GM18502 (cell line): ENCODE results near the gene MERTK.
"Not testable (repeated sequence)": the region's sequence is repeated elsewhere in the genome, so short reads cannot be mapped to it uniquely, and the experiment has no call there.

Experiments
- ATAC-seq: cut with Tn5 transposase; IDR thresholded peaks from one replicate; pipeline ENCODE4 v1.9.1; 2021; ENCODE audit warnings: mild to moderate bottlenecking; ENCODE audit not compliant: unreplicated experiment, poor library complexity

Gene MERTK

DNA sequence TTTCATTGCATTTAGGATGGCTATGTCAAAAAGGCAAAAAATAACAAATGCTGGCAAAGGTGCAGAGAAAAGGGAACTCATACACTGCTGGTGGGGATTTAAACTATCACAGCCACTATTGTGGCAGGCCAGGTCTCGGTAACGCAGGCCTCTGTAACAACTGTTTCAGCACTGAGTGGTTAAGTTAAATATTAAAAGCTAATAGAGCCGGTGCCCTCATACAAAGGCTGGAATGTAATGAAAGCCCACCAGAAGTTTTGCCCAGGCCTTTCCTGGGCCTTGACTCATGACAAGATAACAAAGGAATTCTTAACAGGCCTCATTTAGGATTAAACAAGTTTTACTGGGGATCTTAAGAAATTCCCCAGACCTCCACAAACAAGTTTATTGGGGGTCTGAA, 10.7 kb downstream of the MERTK start:
- ATAC-seq = no peak

DNA sequence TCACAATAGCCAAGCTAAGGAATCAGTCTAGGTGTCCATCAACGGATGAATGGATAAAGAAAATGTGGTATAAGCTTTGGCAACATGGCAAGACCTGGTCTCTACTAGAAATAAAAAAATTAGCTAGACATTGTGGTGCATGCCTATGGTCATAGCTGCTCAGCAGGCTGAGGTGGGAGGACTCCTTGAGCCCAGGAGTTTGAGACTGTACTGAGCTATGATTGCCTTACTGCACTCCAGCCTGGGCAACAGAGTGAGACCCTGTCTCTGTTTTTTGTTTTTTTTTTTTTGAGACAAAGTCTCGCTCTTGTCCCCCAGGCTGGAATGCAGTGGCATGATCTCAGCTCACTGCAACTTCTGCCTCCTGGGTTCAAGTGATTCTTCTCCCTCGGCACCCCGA, 11.6 kb downstream of the MERTK start:
- ATAC-seq = not testable (repeated sequence)

DNA sequence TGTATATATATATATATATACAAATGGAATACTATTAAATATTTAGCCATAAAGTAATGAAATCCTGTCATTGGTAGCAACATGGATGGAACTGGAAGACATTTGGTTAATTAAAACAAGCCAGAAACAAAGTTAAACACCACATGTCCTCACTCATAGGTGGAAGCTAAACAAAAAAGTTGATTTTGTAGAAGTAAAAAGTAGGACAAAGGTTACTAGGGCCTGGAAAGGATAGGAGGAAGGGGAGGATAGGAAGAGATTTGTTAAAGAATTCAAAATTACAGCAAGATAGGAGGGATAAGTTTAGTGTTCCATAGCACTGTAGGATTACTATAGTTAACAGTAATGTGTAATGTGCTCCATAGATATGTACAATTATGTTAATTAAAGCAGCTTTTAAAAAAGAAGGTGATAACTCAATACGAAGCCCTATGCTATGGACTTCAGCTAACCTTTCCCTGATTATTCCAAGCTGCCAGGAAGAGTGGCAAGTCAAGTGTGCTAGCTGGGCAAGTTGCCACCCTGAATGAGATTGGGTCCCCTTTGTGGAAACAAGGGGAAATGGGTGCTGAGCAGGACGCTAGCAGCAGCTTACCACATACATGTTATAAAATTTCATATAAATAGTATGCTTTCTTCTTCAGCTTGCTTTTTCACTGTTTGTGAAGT, 12.3 kb downstream of the MERTK start:
- no peak for ATAC-seq

DNA sequence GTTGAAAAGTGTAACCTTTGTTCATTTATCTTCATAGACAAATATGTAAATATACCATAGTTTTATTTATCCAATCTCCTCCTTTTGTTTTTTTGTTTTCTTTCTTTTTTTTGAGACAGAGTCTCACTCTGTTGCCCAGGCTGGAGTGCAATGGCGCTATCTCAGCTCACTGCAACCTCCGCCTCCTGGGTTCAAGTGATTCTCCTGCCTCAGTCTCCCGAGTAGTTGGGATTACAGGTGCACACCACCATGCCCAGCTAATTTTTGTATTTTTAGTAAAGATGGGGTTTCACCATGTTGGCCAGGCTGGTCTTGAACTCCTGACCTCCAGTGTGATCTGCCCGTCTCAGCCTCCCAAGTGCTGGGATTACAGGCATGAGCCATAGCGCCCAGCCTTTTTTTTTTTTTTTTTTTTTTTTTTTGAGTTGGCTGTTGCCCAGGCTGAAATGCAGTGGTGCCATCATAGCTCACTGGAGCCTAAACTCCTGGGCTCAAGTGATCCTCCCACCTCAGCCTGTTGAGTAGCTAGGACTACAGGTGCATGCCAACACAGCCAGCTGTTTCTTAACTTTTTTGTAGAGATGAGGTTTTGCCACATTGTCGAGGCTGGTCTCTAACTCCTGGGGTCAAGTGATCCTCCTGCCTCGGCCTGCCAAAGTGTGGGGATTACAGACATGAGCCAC, 13.0 kb downstream of the MERTK start:
- not testable (repeated sequence) for ATAC-seq

DNA sequence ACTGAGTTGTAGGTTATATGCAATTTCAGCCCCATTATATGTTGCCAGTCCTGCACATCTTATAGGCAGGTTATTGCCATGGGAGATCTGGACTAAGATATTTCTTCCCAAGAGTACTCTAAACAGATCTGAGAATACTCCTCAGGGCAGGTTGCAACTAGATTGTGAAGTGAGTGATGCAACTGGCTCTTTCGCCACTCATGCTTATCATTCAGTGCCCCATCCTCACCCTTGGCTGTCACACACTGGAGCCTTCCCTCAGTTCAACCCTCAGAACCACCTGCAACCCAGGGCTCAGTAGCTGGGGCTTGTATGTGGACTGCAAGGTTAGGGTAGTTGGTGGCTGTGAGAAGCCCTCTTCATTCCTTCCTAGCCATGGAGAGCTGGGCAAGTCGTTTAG, 14.1 kb downstream of the MERTK start:
- no peak for ATAC-seq

DNA sequence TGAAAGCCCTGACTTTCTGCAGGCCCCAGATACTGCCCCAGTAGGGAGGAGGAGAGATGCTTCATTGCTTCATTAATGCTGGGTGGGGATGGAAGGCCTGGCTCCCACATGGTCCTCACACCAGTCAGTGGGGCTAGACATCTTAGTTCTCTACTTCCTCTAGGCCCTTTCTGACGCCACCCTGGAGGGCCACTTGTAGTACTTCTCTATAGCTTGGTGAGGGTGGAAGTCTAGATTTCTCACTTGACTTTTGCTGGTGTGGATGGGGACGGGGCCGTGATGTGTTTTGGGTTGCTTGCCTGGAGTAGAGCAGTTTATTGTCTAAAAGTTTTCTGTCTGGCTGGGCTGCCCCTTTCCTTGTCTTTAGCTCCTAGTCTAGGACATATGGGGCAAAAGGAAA, 18.7 kb downstream of the MERTK start:
- no peak for ATAC-seq

DNA sequence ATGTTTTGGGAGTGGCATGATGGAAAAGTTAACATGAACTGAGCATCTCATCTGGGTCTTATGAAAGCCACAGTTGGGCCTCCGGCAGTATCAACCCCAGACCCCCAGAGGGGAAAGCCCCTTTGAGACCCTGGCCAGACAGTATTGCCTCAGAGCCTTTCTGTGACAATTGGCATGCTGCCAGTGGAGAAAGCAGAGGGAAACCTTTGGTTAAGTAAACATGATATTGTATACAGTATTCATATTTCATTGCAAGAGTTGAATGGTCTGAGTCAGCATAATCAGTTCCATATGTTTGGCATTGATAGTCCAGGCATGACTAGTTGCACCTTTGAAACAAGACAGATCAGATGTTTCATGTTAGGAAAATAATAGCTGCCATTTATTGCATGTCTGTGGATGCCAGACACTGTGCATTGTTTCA, 20.0 kb downstream of the MERTK start:
- ATAC-seq = no peak

DNA sequence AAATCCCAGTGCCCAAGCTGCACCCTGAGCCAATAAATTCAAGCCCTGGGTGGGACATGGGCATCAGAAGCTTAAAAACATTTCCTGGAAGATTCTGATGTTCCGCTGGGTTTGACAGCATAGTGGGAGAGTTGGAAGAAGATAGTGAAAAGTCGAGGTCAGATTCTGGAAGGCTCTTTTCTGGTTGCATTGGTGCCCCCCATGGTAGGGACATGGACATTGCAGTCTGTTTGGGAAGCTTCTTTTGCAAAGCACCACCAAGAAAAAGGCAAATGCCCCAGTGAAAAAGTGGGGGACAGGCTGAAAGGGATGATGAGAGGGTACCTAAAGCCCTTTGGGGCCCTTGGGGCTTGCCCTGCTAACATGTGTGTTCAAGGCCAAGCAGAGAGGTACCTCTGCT, 21.0 kb downstream of the MERTK start:
- ATAC-seq = no peak

DNA sequence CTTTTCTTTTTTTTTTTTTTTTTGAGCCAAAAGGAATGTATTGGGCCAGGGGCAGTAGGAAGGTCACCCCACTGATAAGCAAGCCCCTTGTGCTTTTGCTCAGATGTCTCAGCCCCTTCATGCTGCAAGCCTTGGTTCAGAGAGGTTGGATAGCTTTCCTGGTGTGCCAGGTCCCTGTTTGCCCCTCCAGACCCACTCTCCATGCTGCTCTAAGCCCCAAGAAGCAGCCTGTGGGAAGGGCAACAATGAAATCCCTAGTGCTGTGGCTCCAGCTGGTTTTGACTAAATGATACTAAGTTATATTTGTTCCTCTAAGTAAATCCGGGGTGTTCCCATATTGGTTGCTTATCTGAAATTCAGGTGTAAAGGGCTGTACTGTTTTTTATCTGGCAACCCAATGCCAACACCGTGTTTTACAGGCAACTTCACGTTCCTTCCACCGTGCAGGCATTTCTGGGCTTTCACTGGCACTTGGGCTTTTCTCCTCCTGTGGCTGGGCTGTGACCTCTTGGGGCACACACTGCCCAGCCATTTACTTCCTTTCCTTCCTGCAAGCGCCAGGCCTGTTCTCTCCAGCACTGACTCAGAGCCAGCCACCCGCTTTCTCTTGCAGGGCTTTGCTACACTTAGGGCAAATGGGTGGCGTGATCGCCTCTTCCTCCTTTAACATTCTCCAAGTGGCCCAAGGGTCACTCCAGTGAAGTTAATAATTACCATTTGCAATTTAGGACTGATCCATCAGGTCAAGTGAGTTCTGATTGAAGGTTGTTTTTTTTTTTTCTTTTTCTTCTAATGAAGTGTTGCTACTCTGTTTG, 21.6 kb downstream of the MERTK start:
- no peak for ATAC-seq

DNA sequence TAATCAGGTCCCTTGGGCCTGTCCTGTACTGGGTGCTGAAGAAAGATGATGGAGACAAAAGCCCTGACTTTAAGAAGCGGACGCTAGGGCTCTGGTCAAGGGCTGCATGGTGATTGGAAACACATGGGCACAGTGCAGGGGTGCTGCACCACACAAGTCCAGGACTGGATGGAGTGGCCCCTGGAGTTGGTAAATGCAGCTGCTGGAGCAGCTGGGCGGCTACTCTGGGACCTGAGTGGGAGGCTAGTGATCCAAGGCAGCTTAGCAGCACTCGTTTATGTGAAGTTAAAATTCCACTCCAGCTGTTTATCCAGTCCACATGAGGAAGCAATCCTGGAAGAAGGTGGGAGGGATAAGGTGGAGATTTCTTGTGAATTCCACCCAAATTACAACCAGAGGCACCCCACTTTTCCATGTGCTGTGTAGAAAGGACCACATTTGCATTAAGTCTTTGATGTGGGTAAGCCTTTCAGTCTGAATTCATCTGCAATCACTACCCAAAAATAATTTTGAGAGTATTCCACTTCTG, 24.9 kb downstream of the MERTK start:
- no peak for ATAC-seq

DNA sequence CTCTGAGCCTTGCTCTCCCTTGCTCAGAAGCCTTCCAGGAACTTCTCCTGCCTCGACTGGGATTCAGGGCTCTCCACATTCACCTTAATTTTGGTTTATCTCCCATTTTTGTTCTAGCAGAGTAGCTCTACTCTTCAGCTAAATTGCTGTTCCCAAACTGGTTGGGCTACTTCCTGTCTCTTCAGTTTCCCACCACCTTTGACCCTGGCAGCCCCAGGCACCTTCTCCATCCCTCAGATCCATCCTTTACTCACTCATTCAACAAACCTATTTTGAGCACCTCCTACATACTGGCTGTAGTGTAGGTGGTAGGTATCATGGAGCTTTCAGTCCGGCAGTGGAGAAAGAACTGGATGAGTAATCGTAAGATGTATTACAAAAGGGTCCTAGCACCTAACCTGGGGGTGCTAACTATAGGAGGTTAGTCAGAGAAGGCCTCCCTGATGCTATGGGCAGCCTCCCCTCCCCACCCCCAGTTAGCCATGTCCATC, 26.3 kb downstream of the MERTK start:
- no peak for ATAC-seq

DNA sequence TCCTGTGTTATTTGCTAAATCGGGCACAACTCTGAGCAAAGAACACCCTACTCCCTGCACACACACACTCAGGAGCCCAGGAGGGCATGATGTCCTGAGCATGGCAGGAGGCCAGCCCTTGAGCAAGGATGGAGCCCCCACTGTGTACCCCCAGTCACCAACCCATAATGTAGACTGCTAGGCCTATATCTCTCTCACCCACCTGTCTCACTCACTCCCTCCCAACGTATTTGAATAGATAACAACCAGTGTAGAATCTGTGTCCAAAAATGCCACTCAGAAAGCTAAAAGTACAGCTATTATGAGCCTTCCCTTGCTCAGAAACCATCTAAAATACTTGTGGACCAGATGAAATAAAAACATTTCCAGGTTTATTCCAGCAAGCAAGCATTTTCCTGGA, 29.3 kb downstream of the MERTK start:
- ATAC-seq = no peak

DNA sequence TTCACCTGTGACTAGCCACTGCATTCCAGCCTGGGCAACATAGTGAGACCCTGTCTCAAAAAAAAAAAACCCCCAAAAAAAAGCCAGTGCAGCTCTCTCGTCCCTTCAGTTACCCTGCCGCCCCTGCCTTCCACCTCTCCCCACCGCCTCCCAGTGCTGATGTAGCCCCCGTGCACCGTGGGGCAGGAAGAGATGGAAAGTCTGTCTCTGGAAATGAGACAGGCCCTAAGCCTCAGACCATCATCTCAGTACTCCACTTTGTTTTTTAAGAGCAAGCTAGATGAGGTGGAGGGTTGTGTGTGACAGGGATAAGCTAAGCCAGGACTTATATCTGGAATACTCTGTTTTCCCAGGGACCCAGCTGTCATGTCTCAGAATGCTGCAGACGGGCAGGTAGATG, 32.0 kb downstream of the MERTK start:
- ATAC-seq = no peak

DNA sequence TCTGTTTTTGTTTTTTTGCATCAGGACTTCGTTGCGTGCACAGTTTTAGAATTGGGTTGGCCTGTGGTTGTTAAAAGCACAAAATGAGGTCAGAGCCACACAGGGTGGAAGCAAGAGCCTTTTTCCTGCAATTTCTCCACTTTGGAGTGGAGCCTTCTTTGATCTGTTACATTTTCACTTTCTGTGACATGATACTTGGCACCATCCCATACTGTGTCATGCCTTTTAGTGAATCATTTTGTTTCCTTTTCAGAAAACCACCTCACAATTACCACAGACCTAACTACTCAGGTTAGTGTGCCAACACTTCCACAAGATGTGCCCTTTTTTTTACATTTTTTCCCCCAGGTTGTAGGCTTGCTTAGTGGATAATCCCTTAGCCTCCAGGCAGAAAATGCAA, 32.5 kb downstream of the MERTK start:
- ATAC-seq = no peak

DNA sequence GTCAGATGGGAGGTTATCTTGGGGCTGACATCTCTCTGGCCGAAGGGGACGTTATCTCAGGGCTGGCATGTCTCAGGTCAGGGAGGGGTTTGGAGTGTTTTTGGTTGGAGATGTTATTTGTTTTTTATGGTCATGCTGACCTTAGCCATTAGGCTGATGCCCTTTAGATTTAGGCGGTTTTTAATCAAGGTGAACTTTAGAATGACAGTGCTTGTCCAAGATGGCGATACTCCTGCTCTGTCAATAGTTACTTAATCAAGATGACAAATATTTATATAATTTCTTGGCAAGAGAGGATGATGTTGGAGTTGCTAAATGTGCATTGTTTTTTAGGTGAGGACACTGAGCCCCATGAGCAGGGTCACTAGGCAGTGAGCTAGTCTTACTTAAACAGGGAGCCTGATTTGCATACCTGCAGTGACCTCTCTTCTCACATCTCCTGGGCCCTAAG, 34.5 kb downstream of the MERTK start:
- no peak for ATAC-seq

DNA sequence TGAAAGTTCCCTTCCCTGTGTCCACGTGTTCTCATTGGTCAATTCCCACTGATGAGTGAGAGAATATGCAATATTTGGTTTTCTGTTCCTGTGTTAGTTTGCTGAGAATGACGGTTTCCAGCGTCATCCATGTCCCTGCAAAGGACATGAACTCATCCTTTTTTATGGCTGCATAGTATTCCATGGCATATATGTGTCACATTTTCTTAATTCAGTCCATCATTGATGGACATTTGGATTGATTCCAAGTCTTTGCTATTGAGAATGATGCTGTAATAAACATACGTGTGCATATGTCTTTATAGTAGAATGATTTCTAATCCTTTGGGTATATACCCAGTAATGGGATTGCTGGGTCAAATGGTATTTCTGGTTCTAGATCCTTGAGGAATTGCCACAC, 35.5 kb downstream of the MERTK start:
- not testable (repeated sequence) for ATAC-seq

DNA sequence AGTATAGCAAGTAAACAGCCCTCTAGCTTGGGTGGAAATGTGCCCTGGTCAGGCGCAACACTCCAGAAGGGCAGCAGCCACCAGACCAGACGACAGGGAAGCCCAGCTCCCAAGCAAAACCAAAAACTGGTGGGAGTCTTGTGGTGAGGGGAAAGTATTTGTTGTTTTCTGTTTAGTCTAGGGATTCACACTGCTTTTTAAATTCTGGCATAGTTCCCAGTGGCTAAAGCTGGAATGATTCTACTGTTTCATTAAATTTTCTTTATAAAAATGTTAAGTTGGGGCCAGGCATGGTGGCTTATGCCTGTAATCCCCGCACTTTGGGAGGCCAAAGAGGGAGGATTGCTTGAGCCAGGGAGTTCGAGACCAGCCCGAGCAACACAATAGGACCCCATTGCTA, 38.5 kb downstream of the MERTK start:
- ATAC-seq = no peak

DNA sequence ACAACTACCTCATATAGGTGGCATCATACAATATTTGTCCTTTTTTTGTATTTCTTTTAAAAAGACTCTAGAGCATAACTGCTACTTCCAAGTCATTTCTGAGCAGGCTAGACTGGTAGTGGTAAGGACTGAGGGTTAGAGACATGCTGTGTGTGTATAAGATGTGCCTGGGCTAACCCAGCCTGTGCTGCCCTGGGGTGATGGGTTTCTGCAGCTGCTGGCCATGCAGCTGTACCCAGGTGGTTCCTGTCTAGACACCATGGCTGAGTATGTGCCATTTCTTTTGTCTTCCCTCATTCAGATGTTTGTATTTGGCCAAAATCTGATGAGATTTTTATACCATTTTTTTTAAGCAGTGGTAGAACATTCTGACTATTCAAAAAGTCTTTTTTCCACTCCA, 40.0 kb downstream of the MERTK start:
- no peak for ATAC-seq

DNA sequence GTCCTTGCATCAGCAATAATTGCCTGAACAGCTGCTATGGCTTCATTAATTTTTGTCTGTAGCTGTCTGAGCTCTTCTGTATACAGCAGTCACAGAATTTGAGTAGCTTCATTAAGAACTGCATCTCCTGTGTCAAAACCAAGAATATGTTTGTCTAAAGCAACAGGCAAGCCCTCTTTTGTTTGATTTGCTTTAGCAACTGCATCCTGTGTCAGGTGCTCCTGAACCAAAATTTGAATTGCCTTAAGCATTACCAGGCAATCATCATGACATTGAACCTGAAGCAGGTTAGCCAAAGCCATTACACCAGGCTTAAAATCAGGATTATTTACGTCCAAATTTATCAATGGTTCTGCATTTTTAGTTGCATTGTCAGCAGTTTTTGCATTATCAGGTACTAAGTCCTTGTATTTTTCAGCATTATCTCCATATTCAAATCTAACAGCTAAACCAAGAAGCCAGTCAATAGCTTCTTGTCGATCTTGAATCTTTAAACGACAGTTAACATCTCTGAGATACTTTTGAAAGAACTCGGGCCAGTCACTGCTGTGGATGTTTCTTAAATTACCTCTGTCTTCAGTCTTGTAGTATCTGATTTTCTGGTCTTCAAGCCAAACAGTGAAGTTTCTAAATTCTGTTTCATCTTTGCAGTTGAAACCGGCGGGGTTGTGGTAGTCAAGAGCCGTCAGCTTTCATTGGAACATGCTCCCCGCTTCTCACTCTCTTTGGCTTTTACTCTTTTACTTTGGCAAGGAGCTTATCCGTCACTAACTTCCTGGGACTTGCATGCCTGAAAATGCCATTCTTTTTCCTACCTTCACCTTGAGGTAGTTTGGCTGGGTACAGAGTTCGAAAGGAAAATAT, 42.2 kb downstream of the MERTK start:
- ATAC-seq = no peak

DNA sequence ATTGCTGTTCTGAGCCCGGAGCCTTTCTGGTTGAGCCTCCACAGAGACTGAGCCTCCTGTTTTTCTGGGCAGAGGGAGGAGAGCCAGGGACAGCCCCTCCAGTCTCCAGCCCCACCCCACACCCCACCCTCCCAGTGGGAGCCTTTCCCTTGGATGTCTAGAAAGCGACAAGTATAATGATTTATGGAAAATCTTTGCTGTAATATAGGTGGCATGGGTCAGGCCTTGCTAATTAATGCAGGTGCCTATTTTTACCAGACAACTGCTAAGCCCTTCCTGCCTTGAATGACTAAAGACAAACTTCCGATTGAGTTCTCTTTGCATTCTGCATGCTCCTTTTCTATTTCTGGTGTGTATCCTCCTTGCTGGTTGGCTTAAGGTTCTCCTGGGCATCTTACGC, 43.1 kb downstream of the MERTK start:
- no peak for ATAC-seq
